Pons (tissue), 1 donor: ENCODE data around the gene SNAI1.
A peak's percentile ranks its signal among the peaks of the same experiment; 100 is the strongest.
"Not testable (repeated sequence)": the region's sequence is repeated elsewhere in the genome, so short reads cannot be mapped to it uniquely, and the experiment has no call there.

Source experiments
- DNase-seq: peaks from one replicate; pipeline ENCODE4 v3.0.0-alpha.2; 2016; ENCODE audit warnings: low spot score

Gene SNAI1

GRCh38 chr20:49964964-49965780, 17.6 kb upstream of the SNAI1 start:
- no peak for DNase-seq

- no peak for DNase-seq
Measured at GRCh38 chr20:49965781-49966305, 16.9 kb upstream of the SNAI1 start.

- no peak for DNase-seq
Measured at GRCh38 chr20:49966861-49967260, 15.9 kb upstream of the SNAI1 start.

- DNase-seq, result no peak
Measured at GRCh38 chr20:49969234-49969633, 13.5 kb upstream of the SNAI1 start.

DNA sequence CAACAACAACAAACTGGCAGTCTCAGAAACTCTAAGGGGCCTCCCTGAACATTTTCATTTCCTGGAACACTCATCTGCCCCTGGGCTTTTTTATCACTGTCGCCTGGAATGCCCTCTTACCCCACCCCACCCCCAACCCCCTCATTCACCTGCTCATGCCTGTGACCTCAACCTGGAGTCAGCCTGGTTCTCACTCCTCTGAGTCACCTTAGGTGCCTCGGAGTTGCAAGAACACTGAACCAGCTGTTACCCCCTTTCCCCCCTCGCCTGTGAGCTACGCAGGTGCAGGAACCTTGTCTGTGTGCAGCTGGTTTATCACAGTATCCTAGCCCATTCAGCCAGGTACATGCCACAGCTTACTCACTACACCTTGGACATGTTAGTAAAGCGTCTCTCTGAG, 12.8 kb upstream of the SNAI1 start:
- no peak for DNase-seq

- DNase-seq, result no peak
Measured at GRCh38 chr20:49970498-49970897, 12.3 kb upstream of the SNAI1 start.

- DNase-seq, result no peak
Measured at GRCh38 chr20:49973981-49974380, 8.8 kb upstream of the SNAI1 start.

GRCh38 chr20:49976542-49976941, 6.2 kb upstream of the SNAI1 start:
- DNase-seq, result no peak

- not testable (repeated sequence) for DNase-seq
Measured at GRCh38 chr20:49977740-49978139, 5.0 kb upstream of the SNAI1 start.

- no peak for DNase-seq
Measured at GRCh38 chr20:49978685-49979029, 4.1 kb upstream of the SNAI1 start.

DNA sequence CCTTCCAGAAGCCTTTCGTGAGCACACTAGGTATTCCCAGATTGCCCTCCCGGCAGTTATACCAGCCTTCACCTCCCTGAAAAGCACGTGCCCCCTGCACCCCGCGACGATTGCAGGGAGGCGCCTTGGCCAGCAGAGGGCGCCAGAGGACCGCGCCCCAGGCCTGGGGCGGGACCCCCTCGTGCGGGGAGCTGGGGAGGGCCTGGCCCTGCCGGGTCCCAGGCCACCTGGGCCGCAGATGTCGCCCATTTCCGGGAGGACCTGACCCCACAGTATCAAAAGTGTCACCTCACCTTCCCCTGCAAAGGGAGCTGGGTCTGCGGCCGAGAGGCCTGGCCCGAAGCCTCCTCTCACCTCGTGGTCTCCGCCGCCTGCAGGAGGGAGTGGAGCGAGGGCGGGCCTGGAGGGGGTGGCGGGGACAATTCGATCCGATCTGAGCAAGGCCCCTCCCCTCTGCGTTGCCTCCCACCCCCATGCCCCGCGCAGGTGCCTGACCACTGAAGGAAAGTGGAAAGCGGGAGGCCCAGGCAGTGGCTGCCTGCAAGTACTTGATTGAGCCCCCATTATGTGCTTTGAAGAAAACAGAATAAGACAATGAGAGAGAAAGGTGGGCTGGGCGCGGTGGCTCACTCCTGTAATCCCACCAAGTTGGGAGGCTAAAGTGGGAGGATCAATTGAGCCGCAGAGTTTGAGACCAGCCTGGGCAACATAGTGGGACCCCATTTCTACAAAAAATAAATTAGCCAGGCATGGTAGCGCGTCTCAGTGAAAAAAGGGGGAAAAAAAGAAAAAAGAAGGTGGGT, 3.5 kb upstream of the SNAI1 start:
- peak; percentile 49 for DNase-seq

- DNase-seq, result no peak
Measured at GRCh38 chr20:49980140-49981008, 2.4 kb upstream of the SNAI1 start.

DNA sequence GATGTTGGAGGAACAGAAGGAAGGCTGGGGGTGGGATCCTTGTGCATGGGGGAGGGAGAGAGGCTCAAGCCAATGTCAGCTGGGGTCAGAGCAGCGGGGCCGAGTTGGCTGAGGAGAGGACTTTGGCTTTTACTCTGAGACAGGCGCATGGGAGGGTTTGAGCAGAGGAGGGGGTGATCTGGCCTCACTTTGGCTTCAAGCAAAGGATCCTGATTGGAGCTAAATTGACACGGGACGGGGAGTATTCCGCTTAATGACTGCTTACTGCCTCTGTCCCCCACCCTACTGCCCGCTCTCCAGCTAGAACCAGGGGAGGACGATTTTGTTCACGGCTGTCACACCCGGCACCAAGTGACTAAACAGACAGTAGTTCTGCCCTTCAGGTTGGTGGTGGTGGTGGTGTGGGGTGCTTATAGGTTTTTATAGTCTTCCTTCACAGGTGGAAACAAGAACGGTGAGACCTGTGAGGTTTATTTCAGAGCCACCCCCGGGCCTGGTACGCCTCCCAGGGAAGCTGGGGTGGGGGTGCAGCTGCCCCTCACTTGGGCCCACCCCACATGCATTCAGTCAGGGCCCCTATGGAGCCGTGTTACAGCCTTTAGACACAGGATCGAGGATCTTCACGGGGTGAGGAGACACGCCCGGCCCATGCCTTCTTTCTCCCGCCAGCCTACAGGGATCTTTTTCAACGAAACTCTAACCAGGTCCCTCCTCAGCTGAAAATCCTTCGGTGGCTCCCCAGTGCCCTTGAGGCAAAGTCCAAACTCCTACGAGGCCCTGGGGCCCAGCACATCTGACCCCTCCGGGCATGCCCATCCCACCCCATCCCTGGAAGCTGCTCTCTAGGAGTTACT, 1.3 kb upstream of the SNAI1 start:
- no peak for DNase-seq

DNA sequence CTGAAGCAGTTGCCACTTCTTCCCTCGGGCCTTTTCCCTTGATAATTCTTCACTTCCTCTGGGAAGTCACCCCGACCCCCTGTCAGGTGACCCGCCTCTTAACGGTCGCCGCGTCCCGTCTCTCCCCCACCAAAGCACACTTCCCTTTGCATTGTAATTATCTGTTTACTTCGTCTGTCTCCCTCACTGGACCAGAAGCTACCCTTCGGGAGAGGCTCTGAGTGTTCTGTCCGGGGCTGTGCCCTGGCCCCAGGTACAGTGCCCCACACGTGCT, 771 bp upstream of the SNAI1 start:
- DNase-seq, result no peak

- DNase-seq, result no peak
Measured at GRCh38 chr20:49983123-49983847, 505 bp downstream of the SNAI1 start.

GRCh38 chr20:49983848-49984408, 1.1 kb downstream of the SNAI1 start:
- no peak for DNase-seq

DNA sequence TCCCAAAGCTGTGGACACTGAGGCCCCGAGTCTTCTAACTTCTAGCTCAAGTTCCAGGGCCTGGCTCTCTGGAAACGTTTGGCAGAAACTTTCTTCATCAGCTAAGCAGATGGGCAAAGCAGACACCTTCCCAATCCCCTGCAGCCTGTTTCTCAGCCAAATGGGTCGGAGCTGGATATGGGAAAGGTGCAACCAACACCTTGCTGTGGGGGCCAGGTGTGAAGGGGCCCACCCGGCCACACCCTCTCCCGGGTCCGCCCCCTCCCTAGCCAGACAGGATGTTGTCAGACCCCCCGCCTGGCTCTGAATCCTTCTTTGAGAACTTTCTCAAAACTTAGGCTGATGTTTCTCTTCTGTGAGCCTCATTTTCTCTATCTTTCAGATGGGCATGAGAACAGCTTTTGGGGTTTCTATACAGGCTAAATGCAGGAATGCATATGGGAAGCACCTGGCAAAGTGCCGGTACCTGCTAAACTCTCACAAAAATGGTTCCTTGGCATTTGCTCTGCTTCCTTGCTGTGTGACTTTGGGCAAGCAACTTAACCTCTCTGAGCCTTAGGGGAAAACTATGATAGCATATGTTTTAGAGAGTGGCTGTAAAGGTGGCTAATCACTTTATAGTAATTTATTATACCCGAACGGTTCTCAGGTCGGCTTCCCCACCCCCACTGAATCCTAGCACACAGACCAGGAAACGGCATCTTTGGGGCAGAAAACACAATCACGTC, 1.8 kb downstream of the SNAI1 start:
- DNase-seq, result no peak

- DNase-seq, result no peak
Measured at GRCh38 chr20:49985157-49985556, 2.4 kb downstream of the SNAI1 start.

DNA sequence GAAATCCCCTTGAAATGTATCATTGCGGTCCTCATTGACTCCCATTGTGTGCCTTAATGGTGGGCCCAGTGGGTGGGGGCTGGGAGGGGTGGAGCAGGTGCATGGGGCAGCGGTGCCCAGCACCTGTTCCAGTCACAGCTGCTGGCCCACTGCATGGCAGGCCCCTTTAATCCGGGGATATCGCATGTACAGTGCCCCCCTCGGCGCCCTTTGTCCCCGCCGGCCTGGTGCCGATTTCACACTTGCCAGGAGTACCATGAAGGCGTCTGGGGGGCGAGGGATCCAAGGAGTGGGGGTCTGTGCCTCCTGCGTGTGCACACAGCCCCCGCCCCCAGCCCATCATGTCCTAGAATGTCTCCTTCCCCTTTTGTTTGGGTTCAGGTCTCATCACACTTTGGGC, 2.8 kb downstream of the SNAI1 start:
- DNase-seq, result no peak

DNA sequence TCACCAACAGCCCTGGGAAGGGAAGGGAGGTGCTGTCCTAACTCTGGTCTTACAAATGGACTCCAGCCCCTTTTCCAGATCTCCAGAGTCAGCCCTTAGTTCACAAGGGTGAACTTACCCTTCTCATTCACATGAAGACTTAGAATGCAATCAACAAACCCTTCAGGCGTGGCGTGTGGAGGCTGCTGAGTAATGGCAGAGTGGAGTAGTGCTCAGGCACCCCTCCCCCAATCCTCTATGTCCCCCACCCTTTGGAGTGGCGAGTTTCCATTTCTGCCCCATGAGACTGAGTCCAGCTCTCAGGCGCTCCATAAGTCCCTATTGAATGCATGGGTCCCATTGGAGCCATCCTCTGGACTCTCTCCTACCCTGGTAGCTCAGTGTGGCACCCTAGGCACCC, 3.3 kb downstream of the SNAI1 start:
- DNase-seq, result no peak
